GM23248 (cell line): ENCODE data around the gene TENM4. TPM values are rescaled to one million over a fixed set of nuclear protein-coding genes. Genes with fewer than 3 reads are reported as not detected.
A peak's percentile ranks its signal among the peaks of the same experiment; 100 is the strongest.

Experiments
- DNase-seq: peaks from one replicate; pipeline ENCODE4 v3.0.0-alpha.2; 2015
- H2AFZ ChIP-seq: fragments of 200-600 bp; sonication (generic); 2 replicates; pipeline ENCODE4 v1.6.1; 2016; ENCODE audit warnings: antibody characterized with exemption
- H3F3A ChIP-seq: fragments of 200-600 bp; sonication (generic); 2 replicates; pipeline ENCODE4 v1.6.1; 2016; ENCODE audit warnings: mild to moderate bottlenecking, antibody characterized with exemption, mixed run types; ENCODE audit not compliant: insufficient read depth
- H3K27ac ChIP-seq: fragments of 200-600 bp; sonication (generic); 2 replicates; pipeline ENCODE4 v1.5.1; 2016; ENCODE audit warnings: mild to moderate bottlenecking
- H3K27me3 ChIP-seq: fragments of 200-600 bp; sonication (generic); replicated peaks from 2 replicates; pipeline ENCODE4 v1.6.1; 2016; ENCODE audit warnings: mild to moderate bottlenecking; ENCODE audit not compliant: insufficient read depth
- H3K36me3 ChIP-seq: fragments of 200-600 bp; sonication (generic); 2 replicates; pipeline ENCODE4 v1.6.1; 2016; ENCODE audit warnings: low read depth, mild to moderate bottlenecking
- H3K4me1 ChIP-seq: fragments of 200-600 bp; sonication (generic); 2 replicates; pipeline ENCODE4 v1.6.1; 2016; ENCODE audit warnings: mild to moderate bottlenecking; ENCODE audit not compliant: insufficient read depth
- H3K4me2 ChIP-seq: fragments of 200-600 bp; sonication (generic); one replicate; pipeline ENCODE4 v1.6.1; 2016; ENCODE audit warnings: mild to moderate bottlenecking; ENCODE audit not compliant: unreplicated experiment
- H3K4me3 ChIP-seq: fragments of 200-600 bp; sonication (generic); 2 replicates; pipeline ENCODE4 v1.5.1; 2016; ENCODE audit warnings: mild to moderate bottlenecking
- H3K79me2 ChIP-seq: fragments of 200-600 bp; sonication (generic); 2 replicates; pipeline ENCODE4 v1.6.1; 2016; ENCODE audit warnings: mild to moderate bottlenecking; ENCODE audit not compliant: insufficient read depth
- H3K9ac ChIP-seq: fragments of 200-600 bp; sonication (generic); 2 replicates; pipeline ENCODE4 v1.6.1; 2016; ENCODE audit warnings: mild to moderate bottlenecking
- H3K9me2 ChIP-seq: fragments of 200-600 bp; sonication (generic); 2 replicates; pipeline ENCODE4 v1.6.1; 2016; ENCODE audit warnings: mixed run types, mild to moderate bottlenecking, moderate library complexity; ENCODE audit not compliant: insufficient read depth
- H3K9me3 ChIP-seq: fragments of 200-600 bp; sonication (generic); one replicate; pipeline ENCODE4 v1.6.1; 2017; ENCODE audit warnings: low read depth
- H4K20me1 ChIP-seq: fragments of 200-600 bp; sonication (generic); 2 replicates; pipeline ENCODE4 v1.6.0; 2016; ENCODE audit not compliant: insufficient read depth
- EZH2 ChIP-seq: fragments of 200-600 bp; sonication (generic); IDR thresholded peaks from 2 replicates; pipeline ENCODE4 v1.6.1; 2018; ENCODE audit warnings: antibody characterized with exemption, mild to moderate bottlenecking; ENCODE audit not compliant: insufficient read depth, poor library complexity, severe bottlenecking
- EZH2phosphoT487 ChIP-seq: fragments of 200-600 bp; sonication (generic); IDR thresholded peaks from 2 replicates; pipeline ENCODE4 v1.6.1; 2018; ENCODE audit warnings: antibody characterized with exemption, moderate library complexity, mild to moderate bottlenecking, low read depth; ENCODE audit not compliant: insufficient read depth
- WGBS, 2 experiments: methylation state at CpG; one replicate each; pipeline ENCODE4 v1.1.6; 2015 to 2017; ENCODE audit warnings: low lambda C conversion rate in 2 of 2, low coverage in 1 of 2; ENCODE audit errors: missing lambda C conversion rate in 2 of 2; 5-methylcytosine and 5-hydroxymethylcytosine counted together
- in situ Hi-C: fragments of 300-500 bp; cut with MboI; formaldehyde crosslinking; loops from 2 replicates; pipeline ENCODE4 v1.15.0; 2020
- polyA plus RNA-seq: library from polyadenylated mRNA; unstranded; fragments of >200 nt; fragmentation: Nextera tagmentation; extraction: Ambion mirVana; gene quantifications from 2 replicates; pipeline ENCODE4 v1.2.1, GENCODE V29; 2016
- total RNA-seq: library from RNA; depleted of rRNA; stranded (reverse); fragments of >200 nt; shearing (Covaris generic); gene quantifications from 2 replicates; pipeline ENCODE4 v1.2.3, GENCODE V29; 2014

Gene TENM4
- total and polyA plus RNA-seq, 2 experiments from 2014 or later, result 0.11 to 0.48 TPM

- no peaks in the 10 kb centered on the region for H3K9me2 ChIP-seq
- H3K27ac ChIP-seq, result no peak overlapping the region
- no peaks in the 10 kb centered on the region for H4K20me1 ChIP-seq
- H3F3A ChIP-seq, result no peaks in the 10 kb centered on the region
- no peaks in the 10 kb centered on the region for H3K4me1 ChIP-seq
- H3K9me3 ChIP-seq, result no peaks in the 10 kb centered on the region
- no peaks in the 10 kb centered on the region for H3K27me3 ChIP-seq
- TF ChIP-seq EZH2 (no peak), EZH2phosphoT487 (no peak)
- no peak overlapping the region for H3K4me3 ChIP-seq
- H3K9ac ChIP-seq, result no peak overlapping the region
- no peak overlapping the region for H2AFZ ChIP-seq
- no peak overlapping the region for H3K4me2 ChIP-seq
- DNase-seq, result peak; percentile 12
- H3K79me2 ChIP-seq, result no peaks in the 10 kb centered on the region
- in situ Hi-C loops, result loop anchor here (10.0 kb wide), 1 partner anchor 58 kb away; no protein-coding TSS in a partner anchor
- no peaks in the 10 kb centered on the region for H3K36me3 ChIP-seq
Observed at GRCh38 chr11:78733031-78733430, 707.8 kb downstream of the TENM4 start.

GRCh38 chr11:78732246-78732645, 708.6 kb downstream of the TENM4 start:
- no peak overlapping the region for H3K4me3 ChIP-seq
- H3K4me1 ChIP-seq, result no peaks in the 10 kb centered on the region
- H3K27me3 ChIP-seq, result no peaks in the 10 kb centered on the region; the same call in 1 of the 2 replicates
- in situ Hi-C loops, result loop anchor here (10.0 kb wide), 1 partner anchor 57 kb away; no protein-coding TSS in a partner anchor
- no peaks in the 10 kb centered on the region for H3K9me3 ChIP-seq
- no peak overlapping the region for H3K4me2 ChIP-seq
- H2AFZ ChIP-seq, result no peak overlapping the region
- H3K27ac ChIP-seq, result no peak overlapping the region
- no peaks in the 10 kb centered on the region for H3K36me3 ChIP-seq
- H3F3A ChIP-seq, result no peaks in the 10 kb centered on the region
- H3K79me2 ChIP-seq, result no peaks in the 10 kb centered on the region
- no peaks in the 10 kb centered on the region for H3K9me2 ChIP-seq
- no peak for TF ChIP-seq EZH2phosphoT487
- no peak for TF ChIP-seq EZH2
- no peaks in the 10 kb centered on the region for H4K20me1 ChIP-seq
- WGBS, 2 experiments, result 57 to 60% methylated on average over 11 of the region's 11 CpGs
- no peak overlapping the region for H3K9ac ChIP-seq
- no peak for DNase-seq

GRCh38 chr11:78731027-78731426, 709.8 kb downstream of the TENM4 start:
- Histone ChIP-seq H3K4me2 (no peak overlapping the region), H3K27ac (no peak overlapping the region), H3K9me2 (no peaks in the 10 kb centered on the region), H3K36me3 (no peaks in the 10 kb centered on the region), H3K79me2 (no peaks in the 10 kb centered on the region), H2AFZ (no peak overlapping the region), H3K4me3 (no peak overlapping the region), H3F3A (no peaks in the 10 kb centered on the region), H4K20me1 (no peaks in the 10 kb centered on the region), H3K27me3 (no peaks in the 10 kb centered on the region; the same call in 1 of the 2 replicates), H3K9me3 (no peaks in the 10 kb centered on the region), H3K9ac (no peak overlapping the region), H3K4me1 (no peaks in the 10 kb centered on the region)
- 67 to 68% methylated on average over 5 of the region's 5 CpGs for WGBS, 2 experiments
- TF ChIP-seq EZH2phosphoT487 (no peak), EZH2 (no peak)
- in situ Hi-C loops, result loop anchor here (10.0 kb wide), 1 partner anchor 56 kb away; no protein-coding TSS in a partner anchor
- no peak for DNase-seq

GRCh38 chr11:78730267-78730824, 710.5 kb downstream of the TENM4 start:
- no peaks in the 10 kb centered on the region for H3K9me2 ChIP-seq
- 31 to 36% methylated on average over 8 of the region's 8 CpGs for WGBS, 2 experiments
- no peak for DNase-seq
- H3K4me3 ChIP-seq, result no peak overlapping the region
- TF ChIP-seq EZH2phosphoT487, result no peak
- TF ChIP-seq EZH2, result no peak
- no peaks in the 10 kb centered on the region for H3K36me3 ChIP-seq
- in situ Hi-C loops, result loop anchor here (10.0 kb wide), 1 partner anchor 56 kb away; no protein-coding TSS in a partner anchor
- no peaks in the 10 kb centered on the region for H3F3A ChIP-seq
- no peak overlapping the region for H2AFZ ChIP-seq
- no peaks in the 10 kb centered on the region for H3K4me1 ChIP-seq
- no peaks in the 10 kb centered on the region; the same call in 1 of the 2 replicates for H3K27me3 ChIP-seq
- no peak overlapping the region for H3K4me2 ChIP-seq
- H4K20me1 ChIP-seq, result no peaks in the 10 kb centered on the region
- no peaks in the 10 kb centered on the region for H3K79me2 ChIP-seq
- no peak overlapping the region for H3K27ac ChIP-seq
- no peak overlapping the region for H3K9ac ChIP-seq
- no peaks in the 10 kb centered on the region for H3K9me3 ChIP-seq
